HG02852 (cell line): ENCODE results near the gene PDE6H.

Experiments used
- ATAC-seq: cut with Tn5 transposase; IDR thresholded peaks from one replicate; pipeline ENCODE4 v1.9.1; 2021; ENCODE audit warnings: mild to moderate bottlenecking, moderate library complexity; ENCODE audit not compliant: unreplicated experiment

The PDE6H gene

GRCh38 chr12:14999695-15000365 lies 27.0 kb downstream of the PDE6H start:
- ATAC-seq: no peak

GRCh38 chr12:15000575-15000974 lies 27.7 kb downstream of the PDE6H start:
- no peak for ATAC-seq

- ATAC-seq: no peak
These were observed 29.0 kb downstream of the PDE6H start for GRCh38 chr12:15001733-15002382.

- no peak for ATAC-seq
These were observed 31.6 kb downstream of the PDE6H start for GRCh38 chr12:15004421-15004820.

- no peak for ATAC-seq
These were observed 32.2 kb downstream of the PDE6H start for GRCh38 chr12:15005064-15005463.

- no peak for ATAC-seq
These were observed 34.7 kb downstream of the PDE6H start for GRCh38 chr12:15007551-15007950.

GRCh38 chr12:15011162-15011561 lies 38.3 kb downstream of the PDE6H start:
- no peak for ATAC-seq

GRCh38 chr12:15013634-15014179 lies 40.9 kb downstream of the PDE6H start:
- ATAC-seq: no peak

- no peak for ATAC-seq
These were observed 41.9 kb downstream of the PDE6H start for GRCh38 chr12:15014708-15015107.

- ATAC-seq: no peak
These were observed 42.3 kb downstream of the PDE6H start for GRCh38 chr12:15015121-15015520.

- ATAC-seq: no peak
These were observed 47.3 kb downstream of the PDE6H start for GRCh38 chr12:15020156-15020555.
